Stimulated activated memory B cell treated with anti-CD40 and anti-IgM and Interleukin-4, amounts not matched to agents 10 μg/mL and 1 μg/mL and 100 μg/mL, for 72 hours (primary cell): ENCODE measurements around the gene PDCD1LG2.
A peak's percentile ranks its signal among the peaks of the same experiment; 100 is the strongest.

Experiments used
- ATAC-seq: fragments of 150-1000 bp; cut with Tn5 transposase; 2 replicates; pipeline ENCODE4 v1.10.0; 2021
- H3K27ac Mint-ChIP-seq: one replicate; pipeline ENCODE4 v1.8.0; 2022; ENCODE audit warnings: mild to moderate bottlenecking, mixed read lengths
- H3K27me3 Mint-ChIP-seq: one replicate; pipeline ENCODE4 v1.8.0; 2022; ENCODE audit warnings: mixed read lengths
- H3K36me3 Mint-ChIP-seq: one replicate; pipeline ENCODE4 v1.8.0; 2022; ENCODE audit warnings: mixed read lengths
- H3K4me1 Mint-ChIP-seq: one replicate; pipeline ENCODE4 v1.8.0; 2022; ENCODE audit warnings: mixed read lengths
- H3K4me3 Mint-ChIP-seq: one replicate; pipeline ENCODE4 v1.8.0; 2022; ENCODE audit warnings: mild to moderate bottlenecking, moderate library complexity, mixed read lengths
- H3K9me3 Mint-ChIP-seq: one replicate; pipeline ENCODE4 v1.8.0; 2022; ENCODE audit warnings: mixed read lengths

Gene PDCD1LG2

GRCh38 chr9:5582835-5583195 is 72.5 kb downstream of the PDCD1LG2 start:
- Mint-ChIP-seq H3K4me3 (peak overlapping the region; percentile 71), H3K4me1 (peaks cover 70% of the 10 kb centered on the region)
- peak; percentile 89 for ATAC-seq

GRCh38 chr9:5586391-5586802 is 76.1 kb downstream of the PDCD1LG2 start:
- H3K27me3 Mint-ChIP-seq = no peaks in the 10 kb centered on the region
- peak overlapping the region; percentile 95 for H3K27ac Mint-ChIP-seq
- H3K9me3 Mint-ChIP-seq = peaks cover 5% of the 10 kb centered on the region
- H3K4me3 Mint-ChIP-seq = no peak overlapping the region
- peaks cover 71% of the 10 kb centered on the region for H3K4me1 Mint-ChIP-seq
- H3K36me3 Mint-ChIP-seq = peaks cover 6% of the 10 kb centered on the region
- ATAC-seq = peak; percentile 48

More at GRCh38 chr9:5582835-5583195, 72.5 kb downstream of the PDCD1LG2 start:
- Mint-ChIP-seq H3K36me3 (peaks cover 12% of the 10 kb centered on the region), H3K9me3 (peaks cover 5% of the 10 kb centered on the region), H3K27me3 (no peaks in the 10 kb centered on the region), H3K27ac (peak overlapping the region; percentile 95)

- peaks cover 3% of the 10 kb centered on the region for H3K9me3 Mint-ChIP-seq
- H3K27me3 Mint-ChIP-seq = no peaks in the 10 kb centered on the region
- H3K36me3 Mint-ChIP-seq = peaks cover 6% of the 10 kb centered on the region
- H3K4me3 Mint-ChIP-seq = no peak overlapping the region
- H3K4me1 Mint-ChIP-seq = peaks cover 72% of the 10 kb centered on the region
- ATAC-seq = no peak
- H3K27ac Mint-ChIP-seq = peak overlapping the region; percentile 95
These were observed 76.7 kb downstream of the PDCD1LG2 start for GRCh38 chr9:5587024-5587423.

- peaks cover 66% of the 10 kb centered on the region for H3K4me1 Mint-ChIP-seq
These were observed 81.9 kb downstream of the PDCD1LG2 start for GRCh38 chr9:5592231-5592630.

GRCh38 chr9:5592904-5593303 is 82.6 kb downstream of the PDCD1LG2 start:
- H3K36me3 Mint-ChIP-seq = no peaks in the 10 kb centered on the region
- ATAC-seq = no peak
- H3K4me3 Mint-ChIP-seq = no peak overlapping the region
- no peaks in the 10 kb centered on the region for H3K27me3 Mint-ChIP-seq
- H3K27ac Mint-ChIP-seq = peak overlapping the region; percentile 73
- no peaks in the 10 kb centered on the region for H3K9me3 Mint-ChIP-seq
- peaks cover 63% of the 10 kb centered on the region for H3K4me1 Mint-ChIP-seq

More at GRCh38 chr9:5592231-5592630, 81.9 kb downstream of the PDCD1LG2 start:
- Mint-ChIP-seq H3K36me3 (no peaks in the 10 kb centered on the region), H3K27me3 (no peaks in the 10 kb centered on the region), H3K27ac (peak overlapping the region; percentile 98), H3K4me3 (no peak overlapping the region), H3K9me3 (no peaks in the 10 kb centered on the region)
- no peak for ATAC-seq

GRCh38 chr9:5593904-5594303 is 83.6 kb downstream of the PDCD1LG2 start:
- peak; percentile 85 for ATAC-seq
- Mint-ChIP-seq H3K27me3 (no peaks in the 10 kb centered on the region), H3K36me3 (no peaks in the 10 kb centered on the region), H3K9me3 (no peaks in the 10 kb centered on the region), H3K27ac (peak overlapping the region; percentile 73), H3K4me1 (peaks cover 63% of the 10 kb centered on the region), H3K4me3 (peak overlapping the region; percentile 19)

- Mint-ChIP-seq H3K27me3 (no peaks in the 10 kb centered on the region), H3K9me3 (no peaks in the 10 kb centered on the region), H3K27ac (peak overlapping the region; percentile 56), H3K4me3 (no peak overlapping the region), H3K36me3 (no peaks in the 10 kb centered on the region), H3K4me1 (peaks cover 63% of the 10 kb centered on the region)
- ATAC-seq = no peak
These were observed 85.8 kb downstream of the PDCD1LG2 start for GRCh38 chr9:5596173-5596572.

GRCh38 chr9:5608298-5609225 is 98.2 kb downstream of the PDCD1LG2 start:
- peak overlapping the region; percentile 62 for H3K27ac Mint-ChIP-seq

GRCh38 chr9:5609226-5609596 is 98.9 kb downstream of the PDCD1LG2 start:
- no peak overlapping the region for H3K4me3 Mint-ChIP-seq
- H3K4me1 Mint-ChIP-seq = peaks cover 16% of the 10 kb centered on the region
- H3K27ac Mint-ChIP-seq = peak overlapping the region; percentile 62
- no peaks in the 10 kb centered on the region for H3K9me3 Mint-ChIP-seq
- ATAC-seq = no peak
- H3K27me3 Mint-ChIP-seq = no peaks in the 10 kb centered on the region
- no peaks in the 10 kb centered on the region for H3K36me3 Mint-ChIP-seq

More at GRCh38 chr9:5608298-5609225, 98.2 kb downstream of the PDCD1LG2 start:
- no peaks in the 10 kb centered on the region for H3K9me3 Mint-ChIP-seq
- H3K36me3 Mint-ChIP-seq = no peaks in the 10 kb centered on the region
- peak overlapping the region; percentile 71 for H3K4me3 Mint-ChIP-seq
- H3K27me3 Mint-ChIP-seq = no peaks in the 10 kb centered on the region
- ATAC-seq = peak; percentile 64
- H3K4me1 Mint-ChIP-seq = peaks cover 16% of the 10 kb centered on the region

GRCh38 chr9:5610491-5610890 is 100.2 kb downstream of the PDCD1LG2 start:
- H3K36me3 Mint-ChIP-seq = no peaks in the 10 kb centered on the region
- ATAC-seq = no peak
- no peaks in the 10 kb centered on the region for H3K9me3 Mint-ChIP-seq
- H3K27ac Mint-ChIP-seq = no peak overlapping the region
- H3K27me3 Mint-ChIP-seq = no peaks in the 10 kb centered on the region
- H3K4me3 Mint-ChIP-seq = no peak overlapping the region
- peaks cover 25% of the 10 kb centered on the region for H3K4me1 Mint-ChIP-seq

- H3K36me3 Mint-ChIP-seq = no peaks in the 10 kb centered on the region
- H3K9me3 Mint-ChIP-seq = no peaks in the 10 kb centered on the region
- ATAC-seq = no peak
- H3K4me3 Mint-ChIP-seq = no peak overlapping the region
- H3K4me1 Mint-ChIP-seq = peaks cover 27% of the 10 kb centered on the region
- H3K27ac Mint-ChIP-seq = no peak overlapping the region
- H3K27me3 Mint-ChIP-seq = no peaks in the 10 kb centered on the region
These were observed 101.2 kb downstream of the PDCD1LG2 start for GRCh38 chr9:5611321-5612184.

- ATAC-seq = no peak
- H3K4me1 Mint-ChIP-seq = peaks cover 27% of the 10 kb centered on the region
- H3K27me3 Mint-ChIP-seq = no peaks in the 10 kb centered on the region
- H3K9me3 Mint-ChIP-seq = no peaks in the 10 kb centered on the region
- H3K36me3 Mint-ChIP-seq = no peaks in the 10 kb centered on the region
- peak overlapping the region; percentile 2 for H3K27ac Mint-ChIP-seq
- H3K4me3 Mint-ChIP-seq = no peak overlapping the region
These were observed 101.8 kb downstream of the PDCD1LG2 start for GRCh38 chr9:5612185-5612530.

GRCh38 chr9:5614192-5614591 is 103.9 kb downstream of the PDCD1LG2 start:
- no peak overlapping the region for H3K4me3 Mint-ChIP-seq
- H3K4me1 Mint-ChIP-seq = peaks cover 32% of the 10 kb centered on the region
- ATAC-seq = no peak
- H3K36me3 Mint-ChIP-seq = no peaks in the 10 kb centered on the region
- H3K9me3 Mint-ChIP-seq = no peaks in the 10 kb centered on the region
- no peaks in the 10 kb centered on the region for H3K27me3 Mint-ChIP-seq
- H3K27ac Mint-ChIP-seq = no peak overlapping the region

- Mint-ChIP-seq H3K27me3 (no peaks in the 10 kb centered on the region), H3K4me3 (no peak overlapping the region), H3K4me1 (peaks cover 32% of the 10 kb centered on the region), H3K9me3 (no peaks in the 10 kb centered on the region), H3K36me3 (no peaks in the 10 kb centered on the region), H3K27ac (peak overlapping the region; percentile 37)
- ATAC-seq = no peak
These were observed 104.7 kb downstream of the PDCD1LG2 start for GRCh38 chr9:5614985-5615384.

GRCh38 chr9:5617749-5618148 is 107.4 kb downstream of the PDCD1LG2 start:
- no peaks in the 10 kb centered on the region for H3K9me3 Mint-ChIP-seq
- no peaks in the 10 kb centered on the region for H3K36me3 Mint-ChIP-seq
- H3K4me1 Mint-ChIP-seq = peaks cover 26% of the 10 kb centered on the region
- no peaks in the 10 kb centered on the region for H3K27me3 Mint-ChIP-seq
- peak; percentile 99 for ATAC-seq
- H3K4me3 Mint-ChIP-seq = no peak overlapping the region
- peak overlapping the region; percentile 6 for H3K27ac Mint-ChIP-seq
